Measurements from ENCODE around the gene FGGY.
"Not testable (repeated sequence)": the region's sequence is repeated elsewhere in the genome, so short reads cannot be mapped to it uniquely, and the experiment has no call there.

Gene FGGY

DNA sequence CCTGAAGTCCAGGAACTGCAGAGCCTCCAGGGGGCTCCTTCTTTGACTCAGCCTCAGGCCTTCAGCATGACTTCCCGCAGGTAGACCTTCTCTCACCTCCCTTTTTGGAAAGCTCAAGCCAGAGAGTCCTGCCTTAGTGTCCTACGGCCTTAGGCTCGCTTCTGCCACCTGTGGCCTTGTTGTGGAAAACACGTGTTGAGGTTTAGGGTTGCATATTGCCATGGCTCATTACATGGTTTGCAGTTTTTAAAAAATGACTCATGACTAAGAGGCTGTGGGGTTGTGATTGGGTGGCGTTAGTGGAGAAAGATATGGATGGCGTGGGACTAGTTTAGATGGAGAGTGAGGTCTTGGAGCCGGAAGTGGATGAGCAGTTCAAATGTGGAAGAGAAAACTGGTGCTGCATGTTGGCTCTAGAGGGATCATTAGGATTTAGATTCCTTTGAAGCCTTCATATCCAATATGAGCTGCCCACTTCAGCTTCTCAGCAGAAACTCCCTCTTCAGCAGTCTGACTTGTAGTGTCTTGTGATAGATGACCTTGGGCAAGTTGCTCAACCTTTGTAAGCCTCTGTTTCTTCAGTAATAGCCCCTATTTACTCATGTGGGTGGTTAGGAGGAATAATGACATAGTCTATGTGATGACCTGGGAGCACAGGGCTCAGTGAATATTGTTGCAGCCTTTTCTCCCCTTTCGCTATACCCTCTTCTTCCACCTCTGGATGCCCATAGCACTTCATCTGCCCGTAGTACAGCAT lies 6.5 kb upstream of the FGGY start:
- DNase-seq, result peak; percentile 30

DNA sequence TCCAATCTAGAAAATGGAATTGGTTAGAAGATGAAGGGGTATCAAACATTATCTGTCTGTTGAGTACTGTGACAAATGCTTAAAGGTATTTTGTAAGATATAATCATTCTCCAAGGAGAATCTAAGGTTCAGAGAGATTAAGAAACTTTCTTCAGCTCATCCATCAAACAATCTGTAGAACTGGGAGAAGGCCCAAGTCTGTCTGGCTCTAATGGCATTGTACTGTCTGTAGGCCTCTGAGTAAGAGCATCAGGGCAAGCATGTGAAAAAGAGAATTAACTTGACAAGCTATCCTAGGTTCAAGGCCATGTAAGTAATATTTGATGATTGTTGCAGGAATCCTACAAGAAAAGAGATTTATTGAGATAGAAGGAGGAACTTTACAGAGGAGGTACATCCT lies 5.3 kb upstream of the FGGY start:
- DNase-seq, result no peak

DNA sequence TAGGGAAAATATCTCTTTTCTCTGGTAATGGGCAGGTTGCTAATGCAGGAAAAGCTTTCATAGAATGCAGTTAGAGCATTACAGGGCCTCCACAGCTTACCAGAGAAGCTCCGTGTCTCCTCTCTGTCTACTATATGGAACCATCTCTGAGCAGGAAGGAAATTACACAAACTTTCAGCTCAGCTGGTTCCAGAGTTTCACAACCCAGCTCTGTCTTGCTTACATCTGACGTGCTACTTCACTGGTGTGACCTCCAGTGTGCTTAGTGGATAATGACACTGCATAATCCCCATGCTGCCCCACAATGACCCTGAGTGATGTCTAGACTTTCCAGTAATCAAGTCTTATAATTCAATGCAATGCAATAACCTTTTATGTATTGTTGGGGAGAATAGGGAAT lies 4.3 kb upstream of the FGGY start:
- no peak for DNase-seq

DNA sequence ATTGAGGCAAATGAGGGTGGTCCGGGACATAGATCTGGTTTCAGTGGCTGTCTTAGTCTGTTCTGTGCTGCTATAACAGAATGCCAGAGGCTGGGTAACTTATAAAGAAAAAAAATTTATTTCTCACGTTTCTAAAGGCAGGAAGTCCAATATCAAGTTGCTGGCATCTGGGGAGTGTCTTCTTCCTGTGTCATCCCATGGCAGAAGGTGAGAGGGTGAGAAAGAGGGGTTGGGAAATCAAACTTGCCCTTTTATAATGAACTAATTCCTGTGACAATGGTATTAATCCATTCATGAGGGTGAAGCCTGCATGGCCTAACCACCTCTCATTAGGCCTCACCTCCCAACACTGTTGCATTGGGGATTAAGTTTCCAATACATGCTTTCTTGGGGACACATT lies 3.7 kb upstream of the FGGY start:
- DNase-seq, result no peak

DNA sequence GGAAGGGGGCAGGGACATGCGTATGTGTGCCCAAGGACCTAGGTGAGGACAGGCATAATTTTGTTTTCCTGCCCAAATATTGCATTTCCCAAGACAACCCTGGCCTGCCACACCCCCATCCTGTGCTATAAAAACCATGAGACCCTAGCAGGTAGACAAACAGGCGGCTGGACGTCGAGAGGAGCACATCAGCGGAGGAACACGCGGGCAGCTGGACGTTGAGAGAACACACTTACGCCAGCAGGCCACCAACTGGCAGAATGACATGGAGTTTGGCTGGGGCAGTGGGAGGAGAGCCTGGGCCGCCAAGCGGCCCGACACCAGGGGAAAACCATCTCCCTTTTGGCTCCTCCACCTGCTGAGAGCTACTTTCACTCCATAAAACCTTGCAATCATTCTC lies 3.0 kb upstream of the FGGY start:
- DNase-seq, result no peak

DNA sequence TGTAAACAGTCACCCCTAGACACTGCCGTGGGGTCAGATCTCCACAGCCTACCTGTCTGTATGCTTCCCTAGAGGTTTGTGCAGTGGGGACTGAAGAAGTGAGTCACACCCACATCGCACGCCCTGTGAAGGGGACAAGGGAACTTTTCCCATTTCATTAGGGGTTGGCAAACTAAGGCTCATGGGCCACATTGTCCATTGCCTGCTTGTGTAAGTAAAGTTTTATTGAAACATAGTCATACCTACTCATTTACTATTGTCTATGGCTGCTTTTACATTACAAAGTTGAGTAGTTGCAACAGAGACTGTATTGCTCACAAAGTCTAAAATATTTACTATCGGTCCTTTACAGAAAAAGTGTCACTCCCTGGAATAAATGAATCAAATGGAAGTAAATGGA lies 2.5 kb upstream of the FGGY start:
- no peak for DNase-seq

DNA sequence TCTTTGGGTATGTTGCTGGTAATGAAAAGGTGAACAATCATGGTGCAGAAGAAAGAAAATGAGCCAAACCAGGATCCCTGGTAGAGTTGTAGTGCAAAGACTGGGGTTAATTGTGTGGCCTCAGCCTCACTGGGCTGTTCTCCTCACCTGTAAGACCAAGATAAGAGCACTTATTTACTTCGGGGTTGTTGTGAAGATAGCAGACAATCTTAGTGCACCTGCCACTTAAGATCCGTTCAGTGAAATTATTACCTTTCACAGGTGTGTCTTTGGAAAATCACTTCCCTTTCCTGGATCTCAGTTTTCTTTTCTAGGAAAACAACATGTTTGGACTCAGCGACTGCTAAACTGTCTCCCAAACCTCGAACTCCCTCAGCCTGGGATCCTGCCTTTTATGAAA lies 1.3 kb upstream of the FGGY start:
- DNase-seq, result no peak

DNA sequence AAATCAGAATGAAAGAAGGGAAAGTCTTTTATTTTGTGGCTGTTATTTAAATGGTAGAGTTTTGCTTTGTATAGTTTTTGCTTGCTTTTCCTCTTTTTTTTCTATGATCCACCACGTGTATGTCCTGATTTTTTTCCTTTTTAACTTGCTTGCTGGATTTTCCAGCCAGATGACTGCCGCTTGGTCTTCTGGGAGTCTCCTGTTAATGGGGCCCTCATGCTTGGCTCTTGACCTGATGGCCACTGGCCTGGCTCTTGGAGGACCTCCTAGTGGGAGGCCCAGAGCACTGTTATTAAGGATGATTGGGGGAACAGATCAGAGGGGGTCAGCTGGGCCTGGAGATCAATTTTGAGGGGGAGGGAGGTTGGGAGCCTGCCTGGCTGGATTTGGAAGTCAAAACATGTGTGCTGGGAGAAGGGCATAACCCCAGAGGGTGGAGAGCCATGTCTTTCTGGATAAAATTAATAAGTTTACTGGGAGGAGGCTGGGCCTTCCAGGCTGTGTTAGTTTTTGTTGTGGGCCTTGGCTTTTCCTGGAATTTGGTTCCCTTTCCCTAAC lies 1.2 kb downstream of the FGGY start:
- DNase-seq, result no peak

DNA sequence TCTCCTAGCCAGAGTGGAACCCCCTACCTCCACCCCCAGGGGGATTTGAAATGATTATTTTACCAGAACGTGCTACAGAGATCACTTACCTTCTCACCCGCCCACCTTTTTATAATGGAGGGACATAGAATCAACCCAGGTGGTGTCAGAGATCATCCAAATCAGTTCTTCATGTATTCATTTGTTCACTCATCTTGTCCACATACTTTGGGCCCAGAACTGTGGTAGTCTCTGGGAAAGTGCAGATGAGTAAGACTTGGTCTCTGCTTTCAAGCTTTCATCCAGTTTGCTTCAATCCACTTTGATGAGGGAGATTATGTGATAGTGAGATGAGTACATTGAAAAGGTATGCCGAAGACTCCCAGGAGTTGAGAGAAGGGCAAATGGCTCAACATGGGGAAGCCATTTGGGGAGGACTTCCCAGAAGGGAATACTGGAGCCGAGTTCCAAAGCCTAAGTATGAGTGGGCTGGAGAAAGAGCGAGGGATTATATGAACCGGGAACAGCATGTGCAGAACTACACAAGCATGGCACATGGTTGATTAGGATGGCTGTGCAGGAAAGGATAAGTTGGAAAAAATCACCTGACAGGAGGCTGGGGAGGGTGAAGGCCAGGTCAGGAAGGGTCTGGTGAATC lies 1.9 kb downstream of the FGGY start:
- DNase-seq, result no peak

DNA sequence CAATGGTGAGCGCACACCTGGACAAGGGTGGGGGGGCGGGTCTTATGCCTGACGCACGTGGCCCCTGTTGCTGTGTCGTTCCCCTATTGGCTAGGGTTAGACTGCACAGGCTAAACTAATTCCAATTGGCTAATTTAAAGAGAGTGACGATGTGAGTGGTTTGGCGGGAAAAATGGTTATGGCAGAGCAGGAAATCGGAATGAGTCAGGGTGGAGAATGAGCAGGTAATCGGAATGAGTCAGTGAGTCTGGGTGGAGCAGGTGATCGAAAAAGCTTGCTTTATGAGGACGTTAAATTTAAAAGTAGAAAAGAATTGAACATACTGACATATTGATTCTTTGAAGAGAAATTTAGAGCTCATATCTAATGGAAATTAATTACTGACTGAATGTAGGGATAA lies 2.8 kb downstream of the FGGY start:
- not testable (repeated sequence) for DNase-seq

DNA sequence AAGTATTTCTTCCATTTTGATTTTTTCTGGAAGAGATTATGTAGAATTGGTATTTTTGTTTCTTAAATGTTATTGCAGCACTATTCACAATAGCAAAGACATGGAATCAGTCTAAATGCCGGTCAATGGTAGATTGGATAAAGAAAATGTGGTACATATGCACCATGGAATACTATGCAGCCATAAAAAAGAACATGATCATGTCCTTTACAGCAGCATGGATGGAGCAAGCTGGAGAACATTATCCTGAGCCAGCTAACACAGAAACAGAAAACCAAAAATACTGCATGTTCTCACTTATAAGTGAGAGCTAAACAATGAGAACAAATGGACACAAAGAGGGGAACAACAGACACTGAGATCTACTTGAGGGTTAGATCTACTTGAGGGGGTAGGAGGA lies 5.4 kb downstream of the FGGY start:
- DNase-seq, result no peak

DNA sequence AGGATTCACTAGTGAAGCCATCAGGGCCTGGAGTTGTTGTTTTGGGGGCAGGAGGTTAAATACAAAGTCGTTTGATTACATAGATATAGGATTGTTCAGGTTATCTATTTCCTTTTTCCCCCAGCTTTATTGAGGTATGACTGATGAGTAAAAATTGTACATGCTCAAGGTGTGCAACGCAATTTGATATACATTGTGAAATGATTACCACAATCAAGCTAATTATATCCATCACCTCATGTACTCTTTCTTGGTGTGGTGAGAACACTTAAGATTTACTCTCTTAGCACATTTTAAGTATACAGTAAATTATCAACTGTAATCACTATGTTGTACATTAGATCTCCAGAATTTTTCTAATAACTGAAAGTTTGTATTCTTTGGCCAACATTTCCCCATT lies 6.0 kb downstream of the FGGY start:
- DNase-seq, result no peak

DNA sequence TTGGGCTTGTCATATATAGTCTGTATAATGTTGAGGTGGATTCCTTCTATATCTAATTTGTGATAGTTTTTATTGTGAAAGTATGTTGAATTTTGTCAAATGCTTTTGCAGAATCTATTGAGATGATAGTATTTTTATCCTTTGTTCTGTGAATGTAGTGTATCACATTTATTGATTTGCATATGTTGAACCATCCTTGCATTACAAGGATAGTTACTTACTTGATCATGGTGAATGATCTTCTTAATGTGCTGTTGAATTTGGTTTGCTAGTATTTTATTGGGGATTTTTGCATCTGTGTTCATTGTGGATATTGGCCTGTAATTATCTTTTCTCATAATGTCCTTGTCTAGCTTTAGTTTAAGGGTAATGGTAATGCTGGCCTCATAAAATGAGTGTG lies 8.3 kb downstream of the FGGY start:
- no peak for DNase-seq

DNA sequence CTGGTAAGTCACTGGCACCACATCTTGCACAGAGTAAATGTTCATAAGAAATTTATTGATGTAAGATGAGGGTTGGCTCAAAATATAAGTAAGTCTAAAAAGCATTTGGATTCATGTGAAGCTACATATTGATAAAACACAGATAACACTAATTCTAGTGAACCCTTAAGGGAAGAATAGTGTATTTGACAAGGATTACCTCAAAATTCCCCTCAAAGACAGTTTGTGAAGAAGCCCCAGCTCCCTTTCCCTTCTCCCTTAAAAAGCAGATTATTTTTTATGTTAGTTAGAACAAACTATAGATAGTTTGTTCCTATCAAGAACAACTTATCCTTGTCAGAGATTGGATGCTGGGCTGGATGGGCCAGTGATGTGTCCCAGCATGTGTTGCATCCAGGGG lies 10.7 kb downstream of the FGGY start:
- DNase-seq, result no peak

DNA sequence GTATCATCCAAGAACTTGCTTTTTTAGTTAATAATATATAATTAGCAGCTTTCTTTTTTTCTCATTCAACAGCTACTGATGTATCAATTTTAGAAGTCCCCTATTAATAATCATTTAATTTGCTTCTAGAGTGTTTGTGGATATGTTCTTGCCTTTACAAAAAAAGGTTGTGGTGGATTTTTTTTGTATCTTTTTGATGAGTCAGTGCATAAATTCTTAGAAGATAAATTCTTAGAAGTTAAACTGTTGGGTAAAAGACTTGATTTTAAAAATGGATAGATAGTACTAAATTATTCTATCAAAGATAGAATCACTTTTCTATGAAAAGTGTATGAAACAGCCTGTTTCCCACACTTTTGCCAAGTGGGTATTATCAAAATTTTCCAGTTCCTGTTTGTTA lies 11.9 kb downstream of the FGGY start:
- no peak for DNase-seq

DNA sequence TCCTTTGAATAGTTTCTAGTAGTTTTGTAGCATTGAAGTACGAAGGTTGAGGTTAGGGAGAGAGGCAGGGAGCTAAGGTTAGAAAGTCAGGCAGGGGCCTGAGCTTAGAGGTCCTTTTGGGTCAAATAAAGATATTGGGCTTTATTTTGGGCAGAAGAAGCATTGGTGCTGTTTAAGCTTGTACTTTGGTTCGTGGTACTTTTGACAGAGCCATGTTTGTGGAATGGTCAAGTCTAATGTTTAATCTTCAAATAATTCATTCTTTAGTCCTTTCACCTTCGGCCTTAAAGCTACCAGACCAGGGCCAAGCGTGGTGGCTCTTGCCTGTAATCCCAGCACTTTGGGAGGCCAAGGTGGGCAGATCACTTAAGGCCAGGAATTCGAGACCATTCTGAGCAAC lies 12.5 kb downstream of the FGGY start:
- no peak for DNase-seq

DNA sequence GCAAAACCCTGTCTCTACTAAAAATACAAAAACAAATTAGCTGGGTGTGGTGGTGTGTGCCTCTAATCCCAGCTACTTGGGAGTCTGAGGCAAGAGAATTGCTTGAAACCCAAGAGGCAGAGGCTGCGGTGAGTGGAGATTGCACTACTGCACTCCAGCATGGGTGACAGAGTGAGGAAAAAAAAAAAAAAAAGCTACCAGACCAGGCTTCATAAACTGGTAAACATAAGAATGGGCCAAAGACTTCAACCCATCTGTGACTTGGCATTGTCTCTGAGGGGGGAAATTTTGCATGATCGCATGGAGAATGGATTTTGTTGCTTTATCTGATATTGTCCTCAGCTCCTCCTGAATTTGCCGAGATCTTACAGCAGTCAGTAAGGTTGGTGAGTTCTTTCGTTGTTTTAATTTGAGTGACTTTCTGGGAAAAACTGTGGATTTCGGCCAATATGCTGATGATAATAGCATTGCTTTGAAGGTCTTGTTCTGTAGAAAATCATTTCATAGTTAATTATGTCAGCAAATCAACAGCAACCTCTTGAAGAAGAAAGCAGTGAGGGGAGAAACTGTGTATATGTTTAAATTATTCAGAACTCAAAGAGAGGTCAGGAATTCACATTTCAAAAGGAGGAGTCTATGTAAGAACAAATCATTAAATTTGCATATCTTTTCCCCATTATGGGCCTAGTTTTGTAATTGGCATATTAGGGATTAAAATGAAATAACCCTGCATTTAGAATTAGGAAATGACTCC lies 13.1 kb downstream of the FGGY start:
- DNase-seq, result peak; percentile 25

DNA sequence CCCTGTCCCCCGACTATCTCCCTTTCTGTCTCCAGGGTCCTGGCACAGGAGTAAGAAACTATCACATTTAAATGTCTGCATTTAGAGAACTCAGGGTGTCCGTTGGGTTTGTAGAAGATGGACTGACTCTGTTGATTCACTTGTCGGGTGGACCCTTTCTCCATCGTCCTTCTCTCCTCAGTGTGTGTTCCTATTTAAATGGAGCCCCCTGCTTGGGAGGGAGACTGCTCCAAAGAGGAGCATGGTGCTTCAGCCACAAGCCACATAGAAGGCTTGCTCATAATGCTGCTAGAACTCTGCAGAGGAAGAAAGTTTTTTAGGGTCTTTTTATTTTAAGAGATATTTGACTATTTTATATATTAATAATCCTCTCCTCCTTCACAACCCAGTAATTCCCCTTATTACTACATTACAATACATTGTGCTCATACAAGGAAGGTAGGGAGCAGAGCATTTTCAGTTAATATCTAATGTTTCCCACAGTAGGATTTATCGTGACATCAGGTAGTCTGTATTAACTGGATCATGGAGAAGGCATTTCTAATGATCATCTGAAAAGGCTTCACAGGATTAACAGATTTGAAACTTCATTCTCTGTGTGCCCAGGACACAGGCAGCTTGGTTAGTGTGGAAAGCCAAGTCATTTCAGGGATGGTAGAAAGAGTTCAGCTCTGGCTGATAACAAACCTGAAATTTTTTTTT lies 13.8 kb downstream of the FGGY start:
- DNase-seq, result no peak

DNA sequence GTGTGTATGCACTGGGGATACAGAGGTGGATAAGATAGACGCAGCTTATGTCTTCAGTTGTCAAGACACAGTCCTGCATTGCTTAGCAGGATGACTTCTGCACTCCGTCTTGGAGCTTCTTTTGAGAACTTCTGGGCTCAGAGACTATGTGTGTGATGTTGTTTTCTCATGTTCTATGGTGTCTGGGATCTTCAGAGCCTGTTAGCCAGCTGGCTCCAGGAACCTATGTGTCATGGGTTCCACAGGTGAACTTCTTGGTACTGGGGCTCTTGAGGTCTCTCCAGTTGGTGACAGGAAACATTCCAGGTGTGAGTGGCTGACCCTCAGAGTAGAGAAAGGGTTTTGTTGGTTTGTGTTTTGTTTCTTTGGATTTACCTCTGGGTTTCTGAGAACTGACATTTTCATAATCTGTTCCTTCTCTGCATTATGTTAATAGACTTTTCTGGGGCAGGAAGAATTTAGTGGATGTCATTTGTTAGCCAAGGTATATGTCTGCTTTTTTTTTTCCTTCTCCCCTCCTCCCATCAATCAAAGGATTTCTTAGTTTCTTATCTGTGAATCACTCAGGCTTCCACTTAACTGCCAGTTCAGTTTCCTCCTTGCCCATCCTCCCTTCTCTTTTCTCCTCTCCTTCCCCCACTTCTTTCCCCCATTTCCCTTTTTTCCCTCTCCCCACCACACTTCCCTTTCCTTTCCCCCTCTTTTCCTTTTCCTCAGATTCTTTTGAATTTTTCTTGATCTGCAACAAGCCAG lies 18.1 kb downstream of the FGGY start:
- DNase-seq, result no peak

DNA sequence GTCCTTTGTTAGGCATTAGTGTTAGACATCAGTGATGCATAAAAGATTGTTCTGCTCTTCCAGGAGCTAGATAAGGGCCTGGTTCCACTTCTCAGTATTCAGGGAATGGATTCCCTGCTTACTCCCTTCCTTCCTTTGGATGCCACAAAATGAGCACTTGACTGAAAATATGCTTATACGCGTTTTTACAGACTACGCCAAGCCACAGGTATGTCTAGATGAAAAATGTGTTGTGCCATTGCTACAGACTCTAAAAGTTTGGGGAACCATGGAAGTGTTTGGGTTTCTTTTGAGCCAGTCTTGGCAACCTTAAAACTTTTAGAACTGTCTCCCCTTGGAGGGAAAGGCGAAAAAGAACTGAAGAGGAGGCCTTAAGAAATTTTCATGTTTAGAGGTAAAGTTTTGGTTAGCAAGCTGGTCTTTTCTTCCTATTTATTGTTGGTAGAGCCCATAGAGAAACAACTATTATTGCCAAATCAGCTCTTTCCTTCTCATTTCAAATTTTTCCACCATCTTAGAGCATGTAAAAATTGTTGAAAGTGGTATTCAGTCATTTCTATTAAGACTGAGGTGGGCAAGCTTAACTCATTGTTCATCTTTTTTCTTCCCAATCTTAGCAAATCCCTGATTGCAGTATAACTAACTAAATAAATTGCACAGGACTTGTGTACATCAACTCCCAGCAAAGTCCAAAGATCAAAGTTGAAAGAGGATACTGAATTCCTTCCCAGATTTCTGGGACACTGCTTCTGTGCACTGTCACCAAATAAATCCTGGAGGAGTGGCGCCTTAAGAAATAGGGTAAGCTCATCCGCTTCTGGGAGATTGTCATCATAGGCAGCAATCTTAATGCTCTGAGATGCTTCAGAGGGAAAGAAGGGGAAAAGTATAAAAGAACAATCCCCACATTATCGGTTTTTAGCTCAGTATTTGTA lies 18.9 kb downstream of the FGGY start:
- no peak for DNase-seq

DNA sequence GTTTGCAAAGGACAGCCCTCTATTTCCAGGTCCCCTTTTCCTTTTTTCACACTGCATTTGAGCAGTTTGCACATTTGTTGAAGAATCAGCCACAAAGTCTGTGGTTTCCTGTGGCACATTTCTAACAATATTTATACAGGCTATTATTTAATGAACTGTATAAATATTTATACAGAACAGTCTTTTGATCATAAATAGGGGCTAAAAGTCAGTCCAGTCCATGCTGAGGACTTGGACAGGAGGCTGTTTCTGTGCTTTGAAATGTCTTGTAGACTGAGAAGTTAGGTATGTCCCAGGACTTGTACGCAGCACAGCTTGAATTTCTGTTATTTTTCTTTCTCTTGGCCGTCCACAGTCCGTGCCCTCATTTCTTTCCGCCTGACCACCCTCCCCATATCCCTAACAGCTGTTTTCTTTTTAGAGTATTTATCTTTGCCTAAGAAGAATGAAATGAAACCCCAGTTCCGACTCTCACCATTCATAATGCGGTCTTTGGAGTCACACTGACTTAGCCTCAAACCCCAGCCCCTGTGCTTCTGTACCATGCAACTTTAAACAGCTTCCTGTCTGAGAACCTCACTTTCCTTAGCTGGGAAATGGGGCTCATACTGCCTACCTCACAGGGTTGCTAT lies 19.7 kb downstream of the FGGY start:
- no peak for DNase-seq
